H9 (cell line): ENCODE data around the gene ABCA10. TPM values are rescaled to one million over a fixed set of nuclear protein-coding genes. Genes with fewer than 3 reads are reported as not detected.
"Not testable (repeated sequence)": the region's sequence is repeated elsewhere in the genome, so short reads cannot be mapped to it uniquely, and the experiment has no call there.

ENCODE experiments used
- DNase-seq: peaks from one replicate; pipeline ENCODE4 v3.0.0-alpha.2; 2017
- H2AFZ ChIP-seq: one replicate; pipeline ENCODE4 v1.6.1; 2013; ENCODE audit warnings: mild to moderate bottlenecking, low read length, control low read depth, moderate library complexity
- H2AK5ac ChIP-seq: 2 replicates; pipeline ENCODE4 v1.6.1; 2013; ENCODE audit warnings: low read length, control low read depth, mixed read lengths; ENCODE audit not compliant: insufficient read length
- H2BK120ac ChIP-seq: one replicate; pipeline ENCODE4 v1.6.1; 2013; ENCODE audit warnings: low read depth, mild to moderate bottlenecking, low read length, control low read depth, inconsistent platforms; ENCODE audit not compliant: poor library complexity, severe bottlenecking
- H2BK12ac ChIP-seq: 2 replicates; pipeline ENCODE4 v1.6.1; 2013; ENCODE audit warnings: low read length, control low read depth, mixed read lengths, low read depth; ENCODE audit not compliant: insufficient read length
- H2BK15ac ChIP-seq: 2 replicates; pipeline ENCODE4 v1.6.1; 2013; ENCODE audit warnings: low read depth, low read length, control low read depth
- H2BK20ac ChIP-seq: one replicate; pipeline ENCODE4 v1.6.1; 2013; ENCODE audit warnings: low read depth, mild to moderate bottlenecking, low read length, control low read depth, inconsistent platforms; ENCODE audit not compliant: poor library complexity, severe bottlenecking
- H2BK5ac ChIP-seq: 2 replicates; pipeline ENCODE4 v1.6.1; 2013; ENCODE audit warnings: low read length, control low read depth, mixed read lengths; ENCODE audit not compliant: insufficient read length
- H3K14ac ChIP-seq: 2 replicates; pipeline ENCODE4 v1.6.1; 2013; ENCODE audit warnings: low read length, control low read depth; ENCODE audit not compliant: insufficient read depth
- H3K18ac ChIP-seq: 2 replicates; pipeline ENCODE4 v1.6.1; 2013; ENCODE audit warnings: low read depth, mild to moderate bottlenecking, mixed read lengths, low read length, control low read depth; ENCODE audit not compliant: insufficient read length
- H3K23ac ChIP-seq: 2 replicates; pipeline ENCODE4 v1.6.1; 2013; ENCODE audit warnings: low read length, control low read depth, mixed read lengths, low read depth; ENCODE audit not compliant: insufficient read length
- H3K23me2 ChIP-seq: 2 replicates; pipeline ENCODE4 v1.6.1; 2013; ENCODE audit warnings: low read depth, mild to moderate bottlenecking, mixed read lengths, low read length, control low read depth; ENCODE audit not compliant: insufficient read length, poor library complexity, severe bottlenecking
- H3K27ac ChIP-seq: 2 replicates; pipeline ENCODE4 v1.5.1; 2013; ENCODE audit warnings: low read length, control low read depth, mixed read lengths, low read depth; ENCODE audit not compliant: insufficient read length
- H3K27me3 ChIP-seq: 2 replicates; pipeline ENCODE4 v1.6.1; 2013; ENCODE audit warnings: low read length, control low read depth, inconsistent platforms; ENCODE audit not compliant: insufficient read depth
- H3K4ac ChIP-seq: 2 replicates; pipeline ENCODE4 v1.6.1; 2013; ENCODE audit warnings: low read depth, mild to moderate bottlenecking, control low read depth, inconsistent platforms, low read length, moderate library complexity
- H3K4me1 ChIP-seq: 2 replicates; pipeline ENCODE4 v1.6.1; 2013; ENCODE audit warnings: low read length, control low read depth, inconsistent platforms; ENCODE audit not compliant: insufficient read depth
- H3K4me2 ChIP-seq: 2 replicates; pipeline ENCODE4 v1.6.1; 2013; ENCODE audit warnings: low read length, control low read depth, mixed read lengths; ENCODE audit not compliant: insufficient read length, insufficient read depth
- H3K56ac ChIP-seq: 2 replicates; pipeline ENCODE4 v1.6.1; 2013; ENCODE audit warnings: low read depth, mild to moderate bottlenecking, mixed read lengths, low read length, control low read depth; ENCODE audit not compliant: insufficient read length
- H3K79me1 ChIP-seq: 2 replicates; pipeline ENCODE4 v1.6.1; 2013; ENCODE audit warnings: low read depth, mild to moderate bottlenecking, moderate library complexity, low read length, control low read depth, inconsistent platforms; ENCODE audit not compliant: insufficient read depth, poor library complexity, severe bottlenecking
- H3K79me2 ChIP-seq: 2 replicates; pipeline ENCODE4 v1.6.1; 2013; ENCODE audit warnings: low read length, control low read depth, inconsistent platforms; ENCODE audit not compliant: insufficient read depth
- H3K9ac ChIP-seq: 2 replicates; pipeline ENCODE4 v1.6.1; 2013; ENCODE audit warnings: low read length, control low read depth, mixed read lengths; ENCODE audit not compliant: insufficient read length; ENCODE audit errors: extremely low read depth
- H3K9me3 ChIP-seq: one replicate; pipeline ENCODE4 v1.6.1; 2013; ENCODE audit warnings: low read depth, low read length, inconsistent platforms; ENCODE audit not compliant: control insufficient read depth
- H3T11ph ChIP-seq: one replicate; pipeline ENCODE4 v1.6.1; 2013; ENCODE audit warnings: mild to moderate bottlenecking, low read length, control low read depth, inconsistent platforms
- H4K20me1 ChIP-seq: one replicate; pipeline ENCODE4 v1.6.1; 2013; ENCODE audit not compliant: control insufficient read depth, insufficient read length, insufficient read depth
- H4K5ac ChIP-seq: 2 replicates; pipeline ENCODE4 v1.6.1; 2013; ENCODE audit warnings: low read depth, mild to moderate bottlenecking, mixed read lengths, low read length, control low read depth; ENCODE audit not compliant: insufficient read length
- H4K8ac ChIP-seq: replicated peaks from 2 replicates; pipeline ENCODE4 v1.6.1; 2013; ENCODE audit warnings: low read length, control low read depth, mixed read lengths, low read depth; ENCODE audit not compliant: insufficient read length
- H4K91ac ChIP-seq: 2 replicates; pipeline ENCODE4 v1.6.1; 2013; ENCODE audit warnings: low read depth, mild to moderate bottlenecking, moderate library complexity, mixed read lengths, low read length, control low read depth; ENCODE audit not compliant: insufficient read length
- H3K27ac Mint-ChIP-seq, 3 experiments: 2 replicates in 2 of 3; 3 replicates in 1 of 3; pipeline ENCODE4 v1.8.0; 2020 to 2021; ENCODE audit warnings: mixed read lengths in 3 of 3, mild to moderate bottlenecking in 1 of 3, moderate library complexity in 1 of 3
- H3K27me3 Mint-ChIP-seq: 2 replicates; pipeline ENCODE4 v1.8.0; 2021; ENCODE audit warnings: low read depth, mild to moderate bottlenecking, moderate library complexity, mixed read lengths
- H3K36me3 Mint-ChIP-seq, 3 experiments: 2 replicates in 2 of 3; 3 replicates in 1 of 3; pipeline ENCODE4 v1.8.0; 2020 to 2021; ENCODE audit warnings: low read depth in 3 of 3, mixed read lengths in 3 of 3; ENCODE audit not compliant: insufficient read depth in 1 of 3
- H3K4me1 Mint-ChIP-seq, 2 experiments: 2 replicates each; pipeline ENCODE4 v1.8.0; 2020; ENCODE audit warnings: mixed read lengths in 2 of 2
- H3K4me3 Mint-ChIP-seq, 2 experiments: 2 replicates in 1 of 2; 3 replicates in 1 of 2; pipeline ENCODE4 v1.8.0; 2020 to 2021; ENCODE audit warnings: mild to moderate bottlenecking in 2 of 2, mixed read lengths in 2 of 2, moderate library complexity in 1 of 2
- H3K9me3 Mint-ChIP-seq, 2 experiments: 2 replicates in 1 of 2; 3 replicates in 1 of 2; pipeline ENCODE4 v1.8.0; 2020; ENCODE audit warnings: mild to moderate bottlenecking in 2 of 2, mixed read lengths in 2 of 2, moderate library complexity in 1 of 2
- WGBS: extraction: QIAGEN DNeasy Blood & Tissue Kit; methylation state at CpG from one replicate; pipeline ENCODE4 v1.1.7; 2013; ENCODE audit warnings: missing lambda C conversion rate, low lambda C conversion rate, mixed read lengths; ENCODE audit not compliant: insufficient read length; ENCODE audit errors: extremely low coverage; 5-methylcytosine and 5-hydroxymethylcytosine counted together
- total RNA-seq: library from RNA; stranded (reverse); gene quantifications from 2 replicates; pipeline ENCODE4 v1.2.1, GENCODE V29; 2021
- TF ChIP-seq, protein P1 (sequence below): fragments of 200-600 bp; sonication (generic); conservative IDR thresholded peaks from 3 replicates; pipeline ENCODE4 v1.8.0; 2021; ENCODE audit warnings: antibody characterized with exemption, mild to moderate bottlenecking

ABCA10 gene
- total RNA-seq, 1 experiment from 2014 or later: not detected

DNA sequence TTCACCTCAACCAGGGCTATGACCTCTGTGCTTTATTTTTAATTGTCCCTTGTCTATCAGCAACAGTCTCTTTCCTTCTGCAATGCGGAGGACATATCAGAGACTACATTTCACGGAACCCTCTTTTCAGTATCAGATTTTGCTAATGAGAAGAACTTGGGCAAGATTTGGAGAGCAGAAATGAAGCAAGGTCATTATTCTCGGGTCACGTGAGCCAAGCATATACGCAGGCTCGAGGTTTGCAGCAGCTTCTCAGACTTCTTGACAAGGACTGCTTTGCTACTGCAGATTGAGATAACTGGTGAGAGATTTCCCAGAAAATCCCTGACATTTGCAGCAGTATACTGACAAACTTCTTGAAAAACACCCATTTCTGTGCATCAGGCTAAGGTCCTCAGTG lies 30.4 kb downstream of the ABCA10 start:
- Histone ChIP-seq H3K79me2 (no peaks in the 10 kb centered on the region), H3K79me1 (no peaks in the 10 kb centered on the region), H3K14ac (no peak overlapping the region), H3K27me3 (no peaks in the 10 kb centered on the region), H4K91ac (no peak overlapping the region), H3K23me2 (no peaks in the 10 kb centered on the region), H2AFZ (no peak overlapping the region), H2BK20ac (no peak overlapping the region), H3K9me3 (no peaks in the 10 kb centered on the region), H4K8ac (no peak overlapping the region), H3K56ac (no peak overlapping the region), H2BK120ac (no peak overlapping the region), H4K20me1 (no peaks in the 10 kb centered on the region), H3K23ac (no peak overlapping the region), H3K4me2 (no peak overlapping the region), H3K27ac (no peak overlapping the region), H3K18ac (no peak overlapping the region), H3T11ph (no peak overlapping the region), H3K9ac (no peak overlapping the region), H3K4ac (no peak overlapping the region), H2BK5ac (no peak overlapping the region), H2BK12ac (no peak overlapping the region), H2BK15ac (no peak overlapping the region), H2AK5ac (no peak overlapping the region), H4K5ac (no peak overlapping the region), H3K4me1 (no peaks in the 10 kb centered on the region)
- no peak overlapping the region for H3K4me3 Mint-ChIP-seq
- H3K9me3 Mint-ChIP-seq: peaks cover 4 to 11% of the 10 kb centered on the region in 2 experiments; a peak in 3 of 5 replicates
- H3K36me3 Mint-ChIP-seq: peaks cover 0 to 5% (median 0%) of the 10 kb centered on the region in 3 experiments; a peak in 2 of 7 replicates
- DNase-seq: no peak
- no peaks in the 10 kb centered on the region; the same call in 1 of the 2 replicates for H3K27me3 Mint-ChIP-seq
- no peaks in the 10 kb centered on the region for H3K4me1 Mint-ChIP-seq
- WGBS: no CpG with 5 or more reads among the region's 6 CpGs
- TF ChIP-seq, protein P1, sequence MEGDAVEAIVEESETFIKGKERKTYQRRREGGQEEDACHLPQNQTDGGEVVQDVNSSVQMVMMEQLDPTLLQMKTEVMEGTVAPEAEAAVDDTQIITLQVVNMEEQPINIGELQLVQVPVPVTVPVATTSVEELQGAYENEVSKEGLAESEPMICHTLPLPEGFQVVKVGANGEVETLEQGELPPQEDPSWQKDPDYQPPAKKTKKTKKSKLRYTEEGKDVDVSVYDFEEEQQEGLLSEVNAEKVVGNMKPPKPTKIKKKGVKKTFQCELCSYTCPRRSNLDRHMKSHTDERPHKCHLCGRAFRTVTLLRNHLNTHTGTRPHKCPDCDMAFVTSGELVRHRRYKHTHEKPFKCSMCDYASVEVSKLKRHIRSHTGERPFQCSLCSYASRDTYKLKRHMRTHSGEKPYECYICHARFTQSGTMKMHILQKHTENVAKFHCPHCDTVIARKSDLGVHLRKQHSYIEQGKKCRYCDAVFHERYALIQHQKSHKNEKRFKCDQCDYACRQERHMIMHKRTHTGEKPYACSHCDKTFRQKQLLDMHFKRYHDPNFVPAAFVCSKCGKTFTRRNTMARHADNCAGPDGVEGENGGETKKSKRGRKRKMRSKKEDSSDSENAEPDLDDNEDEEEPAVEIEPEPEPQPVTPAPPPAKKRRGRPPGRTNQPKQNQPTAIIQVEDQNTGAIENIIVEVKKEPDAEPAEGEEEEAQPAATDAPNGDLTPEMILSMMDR: no peak
- no peak overlapping the region for H3K27ac Mint-ChIP-seq

DNA sequence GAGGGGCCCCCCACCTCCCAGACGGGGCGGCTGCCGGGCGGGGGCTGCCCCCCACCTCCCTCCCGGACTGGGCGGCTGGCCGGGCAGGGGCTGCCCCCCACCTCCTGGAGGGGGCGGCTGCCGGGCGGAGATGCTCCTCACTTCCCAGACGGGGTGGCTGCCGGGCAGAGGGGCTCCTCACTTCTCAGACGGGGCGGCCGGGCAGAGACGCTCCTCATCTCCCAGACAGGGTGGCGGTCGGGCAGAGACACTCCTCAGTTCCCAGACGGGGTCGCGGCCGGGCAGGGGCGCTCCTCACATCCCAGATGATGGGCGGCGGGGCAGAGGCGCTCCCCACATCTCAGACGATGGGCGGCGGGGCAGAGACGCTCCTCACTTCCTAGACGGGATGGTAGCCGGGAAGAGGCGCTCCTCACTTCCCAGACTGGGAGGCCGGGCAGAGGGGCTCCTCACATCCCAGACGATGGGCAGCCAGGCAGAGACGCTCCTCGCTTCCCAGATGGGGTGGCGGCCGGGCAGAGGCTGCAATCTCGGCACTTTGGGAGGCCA lies 32.4 kb downstream of the ABCA10 start:
- not testable (repeated sequence) for H3K27me3 Mint-ChIP-seq, H3K14ac ChIP-seq, DNase-seq, H3K79me1 ChIP-seq, H3K4ac ChIP-seq, H3K4me1 Mint-ChIP-seq, H2BK120ac ChIP-seq, H3K18ac ChIP-seq, H3K4me2 ChIP-seq, H4K20me1 ChIP-seq, H3K36me3 Mint-ChIP-seq, H2BK12ac ChIP-seq, H3T11ph ChIP-seq, H3K27ac Mint-ChIP-seq, H3K4me1 ChIP-seq, H4K91ac ChIP-seq, H2BK15ac ChIP-seq, H3K23ac ChIP-seq, H3K9ac ChIP-seq, H2BK20ac ChIP-seq, H3K4me3 Mint-ChIP-seq, H3K9me3 ChIP-seq, H3K27me3 ChIP-seq, H3K27ac ChIP-seq, H2BK5ac ChIP-seq, H3K79me2 ChIP-seq, H4K5ac ChIP-seq, H3K56ac ChIP-seq, H2AK5ac ChIP-seq, H2AFZ ChIP-seq, H3K23me2 ChIP-seq, H4K8ac ChIP-seq
- no CpG with 5 or more reads among the region's 40 CpGs for WGBS
- peaks cover 4 to 11% of the 10 kb centered on the region in 2 experiments; a peak in 3 of 5 replicates for H3K9me3 Mint-ChIP-seq
